Dermis blood vessel endothelial cell (primary cell): Measurements from ENCODE around the gene SS18L1. TPM values are rescaled to one million over a fixed set of nuclear protein-coding genes. Genes with fewer than 3 reads are reported as not detected.

Experiments
- DNase-seq: peaks from one replicate; pipeline ENCODE4 v3.0.0; 2010
- total RNA-seq: library from RNA; depleted of rRNA; stranded (reverse); fragments of >200 nt; gene quantifications from 2 replicates; pipeline ENCODE4 v1.2.3, GENCODE V29; 2014

The SS18L1 gene
- total RNA-seq, 1 donor from 2014 or later = 16.5 TPM

- DNase-seq = no peak
These were observed 23.2 kb upstream of the SS18L1 start for GRCh38 chr20:62120365-62120762.

- peak; percentile 50 for DNase-seq
These were observed 22.4 kb upstream of the SS18L1 start for GRCh38 chr20:62120990-62121775.

DNA sequence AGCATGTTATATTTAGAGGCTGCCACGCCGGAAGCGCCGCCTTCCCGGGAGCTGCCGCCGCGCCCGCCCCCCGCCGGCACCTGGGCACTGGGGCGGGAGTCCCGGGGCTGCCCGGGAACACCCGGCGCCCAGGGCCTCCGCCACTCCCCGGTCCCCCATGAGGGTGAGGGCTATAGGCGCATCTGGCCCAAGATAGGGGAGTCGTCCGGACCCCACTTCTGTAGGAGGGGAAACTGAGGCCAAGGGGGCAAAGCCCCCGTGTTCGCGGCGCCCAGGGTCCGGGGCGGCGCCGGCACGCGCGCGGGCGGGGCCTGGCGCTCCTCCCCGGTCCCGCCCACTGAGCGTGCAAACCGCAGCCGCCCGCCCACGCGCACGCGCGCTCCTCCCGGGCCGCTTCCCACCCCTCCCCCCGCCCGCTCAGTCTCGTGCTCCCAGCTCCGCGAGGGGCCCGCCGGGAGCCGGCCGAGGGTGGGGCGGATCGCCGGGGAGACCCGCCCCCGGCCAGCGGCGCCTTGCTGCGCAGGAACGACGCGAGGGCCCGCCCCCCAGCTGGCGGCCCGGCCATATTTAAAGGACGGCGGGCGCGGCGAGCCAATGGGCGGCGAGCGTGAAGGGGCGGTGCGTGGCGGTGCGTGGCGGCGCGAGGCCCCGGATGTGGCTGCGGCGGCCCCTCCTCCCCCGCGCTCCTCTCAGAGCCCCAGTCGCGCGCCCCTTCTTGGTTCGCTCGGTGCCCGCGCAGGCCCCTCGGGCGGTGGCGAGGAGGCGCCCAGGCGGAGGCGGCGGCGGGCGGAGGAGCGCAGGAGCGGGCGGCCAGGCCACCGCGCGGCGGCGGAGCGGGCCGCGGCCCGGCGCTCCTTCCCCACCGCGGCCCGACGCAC, 21.6 kb upstream of the SS18L1 start, which contains the start of gene LSM14B:
LSM14B (plus strand) TSS at position 700 of the 878 bp plus-strand sequence. CDS start 192 bp downstream, outside the sequence.
- peak; percentile 98 for DNase-seq

DNA sequence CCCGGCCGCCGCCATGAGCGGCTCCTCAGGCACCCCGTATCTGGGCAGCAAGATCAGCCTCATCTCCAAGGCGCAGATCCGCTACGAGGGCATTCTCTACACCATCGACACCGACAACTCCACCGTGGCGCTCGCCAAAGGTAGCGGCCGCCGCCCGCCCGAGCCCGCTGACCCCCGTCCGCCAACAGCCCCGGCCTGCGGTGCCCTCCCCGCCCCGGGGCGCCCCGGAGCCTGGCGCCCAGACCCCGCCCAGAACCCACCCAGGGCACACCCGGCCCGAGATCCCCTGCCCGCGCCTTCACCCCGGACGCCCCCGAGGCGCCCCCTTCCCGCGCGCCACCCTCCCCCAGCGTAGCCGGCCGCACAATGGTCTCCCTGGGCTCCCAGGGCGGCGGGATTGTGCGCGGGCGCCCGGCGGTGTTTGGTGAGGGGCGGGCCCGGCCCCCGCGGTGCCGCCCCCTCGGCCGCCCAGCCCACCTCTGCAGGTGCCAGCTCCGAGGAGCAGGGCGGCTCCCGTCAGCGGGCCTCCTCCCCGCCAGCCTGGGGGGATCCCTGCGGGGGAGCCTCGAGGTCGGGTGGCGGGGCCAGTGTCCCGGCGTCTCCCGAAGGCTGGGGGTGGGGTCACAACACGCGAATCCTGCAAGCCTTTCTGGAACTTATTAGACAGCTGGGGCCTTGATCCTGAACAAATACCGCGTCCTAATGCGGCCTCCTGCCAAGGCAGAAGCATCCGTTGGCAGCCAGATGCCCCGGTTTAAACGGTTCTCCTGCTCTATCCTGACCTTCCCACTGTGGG, 20.7 kb upstream of the SS18L1 start:
- peak; percentile 40 for DNase-seq

- DNase-seq = peak; percentile 37
These were observed 20.0 kb upstream of the SS18L1 start for GRCh38 chr20:62123450-62124118.

GRCh38 chr20:62126141-62126540, 17.4 kb upstream of the SS18L1 start:
- DNase-seq = no peak

GRCh38 chr20:62127799-62128198, 15.8 kb upstream of the SS18L1 start:
- no peak for DNase-seq

DNA sequence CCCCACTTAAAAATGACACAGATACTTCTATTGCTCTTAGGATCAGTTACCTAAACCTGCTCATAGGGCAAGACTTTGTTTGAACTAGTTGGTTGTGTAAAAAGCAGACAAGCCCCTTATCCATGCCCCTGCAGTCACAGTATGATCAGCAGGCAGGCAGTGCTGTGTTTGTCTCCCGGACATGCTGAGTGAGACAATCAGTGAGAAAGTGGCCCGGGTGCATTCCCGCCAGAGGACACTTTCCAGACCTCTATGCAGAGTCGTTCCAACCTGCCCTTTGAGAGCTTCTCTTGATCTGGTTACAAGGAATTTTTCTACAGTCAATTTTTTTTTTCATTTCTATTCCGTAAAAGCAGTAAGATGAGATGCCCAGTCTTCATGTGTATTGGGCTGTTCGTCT, 15.1 kb upstream of the SS18L1 start:
- no peak for DNase-seq

- no peak for DNase-seq
These were observed 13.6 kb upstream of the SS18L1 start for GRCh38 chr20:62129731-62130531.

GRCh38 chr20:62131560-62132320, 11.8 kb upstream of the SS18L1 start:
- DNase-seq = no peak

- DNase-seq = no peak
These were observed 11.1 kb upstream of the SS18L1 start for GRCh38 chr20:62132421-62132820.

DNA sequence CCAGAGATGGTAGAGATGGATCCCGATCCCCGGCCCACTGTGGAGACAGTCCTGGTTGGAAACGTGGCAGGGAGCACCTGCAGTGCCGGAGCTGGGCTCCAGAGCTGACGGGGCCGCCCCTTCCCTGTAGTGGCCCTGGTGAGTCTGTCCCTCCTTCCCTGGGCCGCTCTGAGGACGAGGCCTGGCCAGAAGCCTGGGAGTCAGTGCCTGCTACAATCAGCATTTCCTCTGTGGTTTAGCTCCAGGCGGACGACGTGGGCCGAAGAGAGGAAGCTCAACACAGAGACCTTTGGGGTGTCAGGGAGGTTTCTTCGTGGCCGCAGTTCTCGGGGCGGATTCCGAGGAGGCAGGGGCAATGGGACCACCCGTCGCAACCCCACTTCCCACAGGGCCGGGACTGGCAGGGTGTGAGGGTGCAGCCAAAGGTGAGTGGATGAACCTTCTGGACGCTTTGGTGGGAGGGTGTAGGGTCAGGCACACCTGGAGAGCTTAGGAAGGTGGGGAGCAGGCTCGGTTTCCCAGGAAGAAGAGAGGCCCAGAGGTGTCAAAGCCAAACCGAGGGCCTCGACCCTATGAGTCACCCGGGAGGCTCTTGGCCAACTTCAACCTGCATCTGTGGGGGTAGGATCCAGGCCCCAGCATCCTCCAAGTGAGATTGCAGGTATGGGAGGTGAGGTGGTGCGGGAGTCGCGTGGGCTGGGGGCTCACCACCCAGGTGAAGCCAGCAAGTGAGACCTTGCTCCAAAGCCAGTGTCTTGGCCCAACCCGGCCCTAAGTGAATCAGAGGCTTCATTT, 10.3 kb upstream of the SS18L1 start:
- peak; percentile 28 for DNase-seq

GRCh38 chr20:62133864-62134263, 9.7 kb upstream of the SS18L1 start:
- DNase-seq = peak; percentile 13

DNA sequence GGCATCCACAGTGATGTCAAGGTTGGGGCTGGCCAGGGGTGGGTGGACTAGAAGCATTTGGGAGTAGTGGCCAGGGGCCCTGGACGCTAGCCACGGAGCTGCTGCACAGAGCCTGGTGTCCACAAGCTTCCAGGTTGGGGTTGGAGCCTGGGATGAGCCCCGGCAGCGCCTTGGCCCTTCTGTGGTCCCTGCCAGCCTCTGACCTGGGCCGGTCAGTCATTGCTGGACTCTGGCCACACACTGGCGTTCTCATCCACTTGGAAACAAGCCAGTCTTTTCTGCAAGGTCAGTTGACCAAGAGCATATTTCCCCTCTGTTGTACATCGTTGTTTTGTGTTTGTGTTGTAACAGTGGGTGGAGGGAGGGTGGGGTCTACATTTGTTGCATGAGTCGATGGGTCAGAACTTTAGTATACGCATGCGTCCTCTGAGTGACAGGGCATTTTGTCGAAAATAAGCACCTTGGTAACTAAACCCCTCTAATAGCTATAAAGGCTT, 8.8 kb upstream of the SS18L1 start:
- peak; percentile 61 for DNase-seq

GRCh38 chr20:62135573-62136266, 7.8 kb upstream of the SS18L1 start:
- no peak for DNase-seq

DNA sequence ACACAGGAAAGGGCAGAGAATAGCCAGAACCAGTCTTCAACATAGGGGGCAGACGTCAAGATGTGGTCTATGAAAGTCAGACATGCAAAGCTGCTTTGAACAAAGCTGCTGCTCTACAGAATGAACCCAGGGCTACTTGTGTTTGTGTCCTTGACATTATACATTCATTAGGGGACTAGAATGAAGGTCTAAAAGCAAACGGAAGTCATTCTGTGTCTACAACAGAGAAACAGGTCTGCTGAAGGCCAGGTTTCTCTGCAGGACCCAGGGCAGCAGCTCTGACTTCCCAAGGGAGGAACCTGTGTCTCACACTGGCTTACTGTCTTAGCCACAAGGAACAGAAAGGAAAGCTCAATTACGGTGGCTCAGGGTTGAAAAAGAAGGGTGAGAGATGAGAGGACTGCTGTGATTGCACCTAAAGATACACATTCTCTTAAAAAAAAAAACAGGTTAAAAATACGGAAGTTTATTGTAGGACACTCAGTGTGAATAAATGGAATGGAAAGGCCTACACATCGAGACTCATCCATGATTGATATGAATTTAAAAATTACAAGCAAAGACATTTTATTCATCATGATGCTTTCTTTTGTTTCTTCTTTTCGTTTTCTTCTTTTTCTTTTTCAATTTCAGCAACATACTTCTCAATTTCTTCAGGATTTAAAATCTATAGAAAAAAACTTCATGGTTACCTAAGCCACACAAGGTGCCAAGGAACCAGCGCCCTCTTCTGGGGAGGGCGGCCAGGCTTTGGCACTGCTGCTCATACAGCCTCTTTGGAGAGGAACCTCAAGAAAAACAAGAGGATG, 7.1 kb upstream of the SS18L1 start:
- DNase-seq = peak; percentile 87

- no peak for DNase-seq
These were observed 6.5 kb upstream of the SS18L1 start for GRCh38 chr20:62137092-62137384.
